ENCODE measurements around the gene ZIC5. TPM values are rescaled to one million over a fixed set of nuclear protein-coding genes. Genes with fewer than 3 reads are reported as not detected.

The ZIC5 gene
- total and polyA plus RNA-seq, 2 of the 13 experiments (the other 11 are each of a cell fraction or from before 2014, with no cell fraction given): 0.02 to 0.07 TPM

DNA sequence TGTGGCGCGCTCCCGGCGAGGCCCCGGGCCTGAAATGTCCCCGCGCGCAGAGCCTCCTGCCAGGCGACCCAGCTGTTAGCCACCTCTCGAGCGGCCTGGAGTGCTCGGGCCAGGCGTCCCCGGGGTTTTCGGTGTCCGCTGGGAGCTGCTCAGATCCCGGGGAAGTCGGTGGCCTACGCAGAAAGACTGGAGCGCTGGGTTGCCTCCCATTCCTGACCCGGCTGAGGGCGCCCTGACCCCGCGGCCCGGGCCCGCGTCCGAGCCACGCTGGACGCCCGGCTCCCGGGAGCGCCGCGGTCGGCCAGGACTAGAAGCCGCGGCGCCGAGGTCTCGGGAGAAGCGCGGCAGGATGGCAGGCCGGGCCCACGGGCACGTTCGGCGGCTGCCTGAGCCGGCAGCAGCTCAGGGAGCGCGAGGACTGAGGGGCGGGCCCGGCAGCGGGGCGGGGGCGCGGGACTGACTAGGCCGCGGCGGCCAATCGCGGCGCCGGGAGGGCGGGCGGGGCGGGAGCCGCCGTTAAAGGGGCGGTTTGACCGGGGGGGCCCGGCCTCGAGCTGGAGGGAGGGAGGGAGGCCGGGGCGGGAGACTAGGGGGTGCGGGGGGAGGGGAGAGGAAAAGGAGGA, 8.7 kb upstream of the ZIC5 start (continued):
- TF ChIP-seq, protein P1, sequence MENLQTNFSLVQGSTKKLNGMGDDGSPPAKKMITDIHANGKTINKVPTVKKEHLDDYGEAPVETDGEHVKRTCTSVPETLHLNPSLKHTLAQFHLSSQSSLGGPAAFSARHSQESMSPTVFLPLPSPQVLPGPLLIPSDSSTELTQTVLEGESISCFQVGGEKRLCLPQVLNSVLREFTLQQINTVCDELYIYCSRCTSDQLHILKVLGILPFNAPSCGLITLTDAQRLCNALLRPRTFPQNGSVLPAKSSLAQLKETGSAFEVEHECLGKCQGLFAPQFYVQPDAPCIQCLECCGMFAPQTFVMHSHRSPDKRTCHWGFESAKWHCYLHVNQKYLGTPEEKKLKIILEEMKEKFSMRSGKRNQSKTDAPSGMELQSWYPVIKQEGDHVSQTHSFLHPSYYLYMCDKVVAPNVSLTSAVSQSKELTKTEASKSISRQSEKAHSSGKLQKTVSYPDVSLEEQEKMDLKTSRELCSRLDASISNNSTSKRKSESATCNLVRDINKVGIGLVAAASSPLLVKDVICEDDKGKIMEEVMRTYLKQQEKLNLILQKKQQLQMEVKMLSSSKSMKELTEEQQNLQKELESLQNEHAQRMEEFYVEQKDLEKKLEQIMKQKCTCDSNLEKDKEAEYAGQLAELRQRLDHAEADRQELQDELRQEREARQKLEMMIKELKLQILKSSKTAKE (CRISPR knock-in tag; IDR thresholded peaks at IDR 0.05; ENCODE audit: borderline replicate concordance): no peak
- TF ChIP-seq ZNF790 (CRISPR knock-in tag; IDR thresholded peaks at IDR 0.05; ENCODE audit: borderline replicate concordance) (no peak), CBX2 (IDR thresholded peaks at IDR 0.05; ENCODE audit: low read depth, low read length) (no peak), CBX2 (CRISPR knock-in tag; IDR thresholded peaks at IDR 0.05; ENCODE audit: low read depth) (no peak), TBX2 (CRISPR knock-in tag; IDR thresholded peaks at IDR 0.05; ENCODE audit: borderline replicate concordance) (0 out of 2 replicates have a peak, but pooled peaks have one; percentile 23), KLF15 (CRISPR knock-in tag; IDR thresholded peaks at IDR 0.05; ENCODE audit: borderline replicate concordance) (no peak), ZNF30 (CRISPR knock-in tag; IDR thresholded peaks at IDR 0.05) (0 out of 2 replicates have a peak, but pooled peaks have one; percentile 29), ZFY (CRISPR knock-in tag; IDR thresholded peaks at IDR 0.05) (peak; percentile 78), EED (CRISPR knock-in tag; IDR thresholded peaks at IDR 0.05) (no peak), MAZ (IDR thresholded peaks at IDR 0.05; ENCODE audit: borderline replicate concordance, low read depth, low read length) (no peak), MAZ (CRISPR knock-in tag; IDR thresholded peaks at IDR 0.05; ENCODE audit: low read depth) (peak; percentile 53; the same call in 1 of the 2 replicates), SYNCRIP (IDR thresholded peaks at IDR 0.05; ENCODE audit: insufficient read depth, low read depth, low read length) (no peak), NR2F2 (IDR thresholded peaks at IDR 0.05; ENCODE audit: borderline replicate concordance, low read depth) (no peak), KDM5B (CRISPR knock-in tag; IDR thresholded peaks at IDR 0.05; ENCODE audit: borderline replicate concordance) (peak; percentile 30; the same call in 1 of the 2 replicates), ZC3H4 (CRISPR knock-in tag; IDR thresholded peaks at IDR 0.05; ENCODE audit: borderline replicate concordance) (no peak), ZNF205 (CRISPR knock-in tag; IDR thresholded peaks at IDR 0.05) (no peak), EEA1 (CRISPR knock-in tag; IDR thresholded peaks at IDR 0.05; ENCODE audit: borderline replicate concordance) (no peak), ZNF274 (CRISPR knock-in tag; IDR thresholded peaks at IDR 0.05) (0 out of 2 replicates have a peak, but pooled peaks have one; percentile 20), SIX4 (CRISPR knock-in tag; IDR thresholded peaks at IDR 0.05) (no peak), ZFP90 (CRISPR knock-in tag; IDR thresholded peaks at IDR 0.05; ENCODE audit: borderline replicate concordance) (no peak), ATAD3A (CRISPR knock-in tag; IDR thresholded peaks at IDR 0.05) (no peak)
- TF ChIP-seq, protein P2, sequence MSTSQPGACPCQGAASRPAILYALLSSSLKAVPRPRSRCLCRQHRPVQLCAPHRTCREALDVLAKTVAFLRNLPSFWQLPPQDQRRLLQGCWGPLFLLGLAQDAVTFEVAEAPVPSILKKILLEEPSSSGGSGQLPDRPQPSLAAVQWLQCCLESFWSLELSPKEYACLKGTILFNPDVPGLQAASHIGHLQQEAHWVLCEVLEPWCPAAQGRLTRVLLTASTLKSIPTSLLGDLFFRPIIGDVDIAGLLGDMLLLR (CRISPR knock-in tag; IDR thresholded peaks at IDR 0.05): peak; percentile 45; the same call in 1 of the 2 replicates
- TF ChIP-seq, protein P3, sequence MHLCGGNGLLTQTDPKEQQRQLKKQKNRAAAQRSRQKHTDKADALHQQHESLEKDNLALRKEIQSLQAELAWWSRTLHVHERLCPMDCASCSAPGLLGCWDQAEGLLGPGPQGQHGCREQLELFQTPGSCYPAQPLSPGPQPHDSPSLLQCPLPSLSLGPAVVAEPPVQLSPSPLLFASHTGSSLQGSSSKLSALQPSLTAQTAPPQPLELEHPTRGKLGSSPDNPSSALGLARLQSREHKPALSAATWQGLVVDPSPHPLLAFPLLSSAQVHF (CRISPR knock-in tag; IDR thresholded peaks at IDR 0.05): no peak
- TF ChIP-seq, protein P4, sequence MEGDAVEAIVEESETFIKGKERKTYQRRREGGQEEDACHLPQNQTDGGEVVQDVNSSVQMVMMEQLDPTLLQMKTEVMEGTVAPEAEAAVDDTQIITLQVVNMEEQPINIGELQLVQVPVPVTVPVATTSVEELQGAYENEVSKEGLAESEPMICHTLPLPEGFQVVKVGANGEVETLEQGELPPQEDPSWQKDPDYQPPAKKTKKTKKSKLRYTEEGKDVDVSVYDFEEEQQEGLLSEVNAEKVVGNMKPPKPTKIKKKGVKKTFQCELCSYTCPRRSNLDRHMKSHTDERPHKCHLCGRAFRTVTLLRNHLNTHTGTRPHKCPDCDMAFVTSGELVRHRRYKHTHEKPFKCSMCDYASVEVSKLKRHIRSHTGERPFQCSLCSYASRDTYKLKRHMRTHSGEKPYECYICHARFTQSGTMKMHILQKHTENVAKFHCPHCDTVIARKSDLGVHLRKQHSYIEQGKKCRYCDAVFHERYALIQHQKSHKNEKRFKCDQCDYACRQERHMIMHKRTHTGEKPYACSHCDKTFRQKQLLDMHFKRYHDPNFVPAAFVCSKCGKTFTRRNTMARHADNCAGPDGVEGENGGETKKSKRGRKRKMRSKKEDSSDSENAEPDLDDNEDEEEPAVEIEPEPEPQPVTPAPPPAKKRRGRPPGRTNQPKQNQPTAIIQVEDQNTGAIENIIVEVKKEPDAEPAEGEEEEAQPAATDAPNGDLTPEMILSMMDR (CRISPR knock-in tag; IDR thresholded peaks at IDR 0.05): peak; percentile 53
- TF ChIP-seq, protein P5, sequence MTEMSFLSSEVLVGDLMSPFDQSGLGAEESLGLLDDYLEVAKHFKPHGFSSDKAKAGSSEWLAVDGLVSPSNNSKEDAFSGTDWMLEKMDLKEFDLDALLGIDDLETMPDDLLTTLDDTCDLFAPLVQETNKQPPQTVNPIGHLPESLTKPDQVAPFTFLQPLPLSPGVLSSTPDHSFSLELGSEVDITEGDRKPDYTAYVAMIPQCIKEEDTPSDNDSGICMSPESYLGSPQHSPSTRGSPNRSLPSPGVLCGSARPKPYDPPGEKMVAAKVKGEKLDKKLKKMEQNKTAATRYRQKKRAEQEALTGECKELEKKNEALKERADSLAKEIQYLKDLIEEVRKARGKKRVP (CRISPR knock-in tag; IDR thresholded peaks at IDR 0.05): no peak
